Fibroblast of lung (primary cell): ENCODE data around the gene GGT6. TPM values are rescaled to one million over a fixed set of nuclear protein-coding genes. Genes with fewer than 3 reads are reported as not detected.

Source experiments
- DNase-seq, 2 donors: peaks; one replicate each; pipeline versions ENCODE4 v3.0.0 to v3.0.0-alpha.2; 2010; ENCODE audit warnings: low read depth in 2 of 2
- H2AFZ ChIP-seq: 2 replicates; pipeline ENCODE4 v1.5.1; 2012; ENCODE audit warnings: low read length, control low read depth, inconsistent platforms
- H3K27ac ChIP-seq: 2 replicates; pipeline ENCODE4 v1.5.1; 2011; ENCODE audit warnings: low read length, control low read depth; ENCODE audit not compliant: insufficient read depth
- H3K27me3 ChIP-seq: 2 replicates; pipeline ENCODE4 v1.5.1; 2011; ENCODE audit warnings: mild to moderate bottlenecking, low read length; ENCODE audit not compliant: control insufficient read depth, insufficient read depth
- H3K36me3 ChIP-seq: 2 replicates; pipeline ENCODE4 v1.5.1; 2011; ENCODE audit warnings: low read length; ENCODE audit not compliant: control insufficient read depth, insufficient read depth
- H3K4me1 ChIP-seq: 2 replicates; pipeline ENCODE4 v1.5.1; 2011; ENCODE audit warnings: low read length; ENCODE audit not compliant: control insufficient read depth, insufficient read depth; ENCODE audit errors: extremely low read depth
- H3K4me2 ChIP-seq: 2 replicates; pipeline ENCODE4 v1.5.1; 2011; ENCODE audit warnings: low read length, control low read depth; ENCODE audit not compliant: insufficient read depth; ENCODE audit errors: extremely low read depth
- H3K4me3 ChIP-seq, 4 experiments: fragments of 200-600 bp in 1 of 4; sonication (generic) in 1 of 4; replicated peaks in 1 of 4; 2 replicates each; pipeline ENCODE4 v1.5.1; 2011 to 2016; ENCODE audit warnings: low read length in 4 of 4, low read depth in 3 of 4, mild to moderate bottlenecking in 3 of 4, control low read depth in 2 of 4, inconsistent platforms in 1 of 4, mixed read lengths in 1 of 4; ENCODE audit not compliant: insufficient read depth in 1 of 4; ENCODE audit errors: control extremely low read depth in 1 of 4
- H3K79me2 ChIP-seq: 2 replicates; pipeline ENCODE4 v1.5.1; 2012; ENCODE audit warnings: mild to moderate bottlenecking, low read length, inconsistent platforms; ENCODE audit not compliant: control insufficient read depth, insufficient read depth
- H3K9ac ChIP-seq: 2 replicates; pipeline ENCODE4 v1.5.1; 2011; ENCODE audit warnings: mild to moderate bottlenecking, low read length, control low read depth; ENCODE audit not compliant: insufficient read depth
- H3K9me3 ChIP-seq: 2 replicates; pipeline ENCODE4 v1.5.1; 2012; ENCODE audit warnings: low read depth, low read length; ENCODE audit not compliant: control insufficient read depth, insufficient read depth
- H4K20me1 ChIP-seq: 2 replicates; pipeline ENCODE4 v1.5.1; 2011; ENCODE audit warnings: low read length; ENCODE audit not compliant: control insufficient read depth, insufficient read depth; ENCODE audit errors: extremely low read depth
- EZH2 ChIP-seq: IDR thresholded peaks from 2 replicates; pipeline ENCODE4 v1.5.1; 2012; ENCODE audit warnings: low read length, control low read depth, mild to moderate bottlenecking; ENCODE audit errors: missing control alignments
- polyA plus RNA-seq, 2 donors: library from polyadenylated mRNA; depleted of rRNA in 1 of 2; stranded (reverse) in 1 of 2; unstranded in 1 of 2; fragments of >200 nt; gene quantifications; 2 replicates each; pipeline ENCODE4 v1.2.1, GENCODE V29; 2011 to 2012; ENCODE audit warnings: missing spikeins in 1 of 2
- total RNA-seq: library from RNA; depleted of rRNA; stranded (reverse); fragments of >200 nt; gene quantifications from 2 replicates; pipeline ENCODE4 v1.2.1, GENCODE V29; 2014
- TF ChIP-seq, protein P1 (sequence below), 2 donors: IDR thresholded peaks in 1 of 2; conservative IDR thresholded peaks in 1 of 2; 1 replicate in 1 of 2; 2 replicates in 1 of 2; pipeline ENCODE4 v1.5.1; 2011 to 2012; ENCODE audit warnings: low read length in 2 of 2, control low read depth in 1 of 2, inconsistent platforms in 1 of 2, low read depth in 1 of 2, mild to moderate bottlenecking in 1 of 2

Gene GGT6
- total and polyA plus RNA-seq, 2 donors (not counting 1 experiment from before 2014, with no cell fraction given): not detected

DNA sequence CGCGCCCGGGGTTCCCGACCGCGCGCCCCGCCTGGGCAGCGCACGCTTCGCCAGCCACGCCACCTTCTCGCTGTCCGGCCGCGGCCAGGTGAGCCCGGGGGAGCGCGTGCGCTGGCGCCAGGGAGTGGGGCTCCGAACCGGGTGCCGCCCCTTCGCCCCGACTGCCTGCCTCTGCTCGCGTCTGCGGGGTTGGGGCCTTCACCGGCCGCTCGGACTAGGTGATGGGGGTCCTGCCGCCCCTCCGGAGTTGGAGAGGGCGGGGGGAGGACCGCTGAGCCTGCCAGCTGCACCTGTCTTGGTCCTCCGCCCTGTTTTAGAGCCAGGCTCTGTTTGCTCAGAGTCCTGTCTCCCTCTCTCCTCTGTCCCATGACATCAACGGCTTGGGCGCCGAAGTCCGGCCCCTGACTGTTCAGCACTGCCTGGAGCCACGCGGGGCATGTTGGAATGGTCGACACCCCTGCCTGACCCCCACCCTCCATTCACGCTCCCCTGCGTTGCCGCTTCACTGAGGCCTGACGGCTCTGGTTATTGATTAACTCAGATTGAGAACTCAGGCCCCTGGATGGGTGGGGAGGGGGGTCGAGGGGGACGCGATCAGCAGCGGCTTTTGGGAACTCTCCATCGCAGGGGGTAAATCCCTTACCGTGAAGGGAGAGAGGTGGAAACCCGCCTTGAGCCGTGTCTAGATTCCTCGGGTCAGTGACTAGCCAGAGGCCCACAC, 24.7 kb upstream of the GGT6 start:
- Histone ChIP-seq H3K79me2 (no peaks in the 10 kb centered on the region), H3K9me3 (no peaks in the 10 kb centered on the region), H2AFZ (no peak overlapping the region), H3K4me1 (no peaks in the 10 kb centered on the region), H3K36me3 (no peaks in the 10 kb centered on the region), H3K4me3 (peak overlapping the region in 1 of 4 experiments; percentile 34), H3K4me2 (no peak overlapping the region), H3K9ac (no peak overlapping the region), H3K27ac (no peak overlapping the region), H4K20me1 (no peaks in the 10 kb centered on the region), H3K27me3 (peaks cover 28% of the 10 kb centered on the region)
- no peak for TF ChIP-seq EZH2
- TF ChIP-seq, protein P1, sequence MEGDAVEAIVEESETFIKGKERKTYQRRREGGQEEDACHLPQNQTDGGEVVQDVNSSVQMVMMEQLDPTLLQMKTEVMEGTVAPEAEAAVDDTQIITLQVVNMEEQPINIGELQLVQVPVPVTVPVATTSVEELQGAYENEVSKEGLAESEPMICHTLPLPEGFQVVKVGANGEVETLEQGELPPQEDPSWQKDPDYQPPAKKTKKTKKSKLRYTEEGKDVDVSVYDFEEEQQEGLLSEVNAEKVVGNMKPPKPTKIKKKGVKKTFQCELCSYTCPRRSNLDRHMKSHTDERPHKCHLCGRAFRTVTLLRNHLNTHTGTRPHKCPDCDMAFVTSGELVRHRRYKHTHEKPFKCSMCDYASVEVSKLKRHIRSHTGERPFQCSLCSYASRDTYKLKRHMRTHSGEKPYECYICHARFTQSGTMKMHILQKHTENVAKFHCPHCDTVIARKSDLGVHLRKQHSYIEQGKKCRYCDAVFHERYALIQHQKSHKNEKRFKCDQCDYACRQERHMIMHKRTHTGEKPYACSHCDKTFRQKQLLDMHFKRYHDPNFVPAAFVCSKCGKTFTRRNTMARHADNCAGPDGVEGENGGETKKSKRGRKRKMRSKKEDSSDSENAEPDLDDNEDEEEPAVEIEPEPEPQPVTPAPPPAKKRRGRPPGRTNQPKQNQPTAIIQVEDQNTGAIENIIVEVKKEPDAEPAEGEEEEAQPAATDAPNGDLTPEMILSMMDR (conservative IDR thresholded peaks at IDR 0.05 in 1 of 2, IDR thresholded peaks at IDR 0.05 in 1 of 2; ENCODE audit: low read depth in 1 of 2, low read length in 2 of 2): no peak
- DNase-seq: no peak

DNA sequence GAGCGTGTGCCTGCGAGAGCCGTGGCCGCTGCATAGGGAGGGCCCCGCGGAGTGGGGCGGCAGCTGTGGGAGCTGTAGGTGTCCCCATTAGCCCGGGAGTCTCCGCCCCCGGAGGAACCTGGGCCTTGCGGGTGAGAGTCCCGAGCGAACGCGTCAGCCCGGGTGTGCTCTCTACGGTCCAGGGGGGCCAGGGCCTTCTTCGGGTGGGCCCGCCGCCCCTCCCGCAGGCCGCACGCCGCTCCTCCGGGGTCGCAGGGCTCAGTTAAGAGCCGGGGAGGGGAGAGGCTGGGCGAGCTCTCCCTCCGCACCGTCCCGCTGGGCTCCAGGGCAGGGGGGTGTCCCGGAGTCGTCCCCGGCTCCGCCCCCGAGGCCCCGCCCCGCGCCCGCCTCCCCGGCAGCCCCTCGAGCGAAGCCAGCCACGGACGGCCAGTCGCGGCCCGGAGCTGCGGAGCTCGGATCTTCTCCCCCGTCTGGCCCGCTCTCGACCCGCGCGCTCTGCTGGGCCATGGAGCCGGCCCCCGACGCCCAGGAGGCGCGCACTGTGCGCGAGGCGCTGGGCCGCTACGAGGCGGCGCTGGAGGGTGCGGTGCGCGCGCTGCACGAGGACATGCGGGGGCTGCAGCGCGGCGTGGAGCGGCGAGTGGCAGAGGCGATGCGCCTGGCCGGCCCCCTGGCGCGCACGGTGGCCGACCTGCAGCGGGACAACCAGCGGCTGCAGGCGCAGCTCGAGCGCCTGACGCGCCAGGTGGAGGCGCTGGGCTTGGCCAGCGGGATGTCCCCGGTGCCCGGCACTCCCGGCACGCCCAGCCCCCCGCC, 23.9 kb upstream of the GGT6 start, which contains the start of gene SMTNL2:
TSS of gene SMTNL2 (plus strand) at position 429 of the 816 bp plus-strand sequence. CDS start at position 506, 77 bp downstream.
- no peak within 1 kb of the TSS for H2AFZ ChIP-seq
- no peak within 1 kb of the TSS for H3K27ac ChIP-seq
- no peaks in the 10 kb centered on the region for H3K79me2 ChIP-seq
- H3K9me3 ChIP-seq: no peaks in the 10 kb centered on the region
- no peaks in the 10 kb centered on the region for H3K36me3 ChIP-seq
- no peaks in the 10 kb centered on the region for H3K4me1 ChIP-seq
- H3K27me3 ChIP-seq: peaks cover 28% of the 10 kb centered on the region
- TF ChIP-seq EZH2: peak; percentile 11
- TF ChIP-seq, protein P1 (conservative IDR thresholded peaks at IDR 0.05 in 1 of 2, IDR thresholded peaks at IDR 0.05 in 1 of 2; ENCODE audit: low read depth in 1 of 2, low read length in 2 of 2): no peak
- peak within 1 kb of the TSS in 1 of 4 experiments; percentile 42 for H3K4me3 ChIP-seq
- H4K20me1 ChIP-seq: no peaks in the 10 kb centered on the region
- H3K9ac ChIP-seq: no peak within 1 kb of the TSS
- no peak within 1 kb of the TSS for H3K4me2 ChIP-seq
- DNase-seq: no peak

DNA sequence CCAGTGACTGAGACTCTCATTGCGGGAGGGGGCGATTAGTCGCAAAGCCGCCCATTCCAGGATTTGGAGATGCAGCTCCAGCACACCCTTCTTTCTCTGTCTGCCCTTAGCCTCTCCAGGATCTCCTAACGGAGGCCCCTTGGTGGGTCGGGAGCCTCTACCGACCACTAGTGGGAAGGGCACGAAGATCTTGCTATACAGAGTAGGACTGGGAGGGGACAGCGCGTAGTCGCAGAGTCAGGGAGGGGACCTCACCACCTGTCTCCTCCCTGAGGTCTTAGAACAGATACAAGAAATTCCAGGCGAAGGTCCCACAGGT, 23.4 kb upstream of the GGT6 start:
- Histone ChIP-seq H3K27me3 (peaks cover 28% of the 10 kb centered on the region), H2AFZ (no peak overlapping the region)

More for the DNA sequence above, 23.4 kb upstream of the GGT6 start:
- H3K9ac ChIP-seq: no peak overlapping the region
- H3K79me2 ChIP-seq: no peaks in the 10 kb centered on the region
- H3K9me3 ChIP-seq: no peaks in the 10 kb centered on the region
- H4K20me1 ChIP-seq: no peaks in the 10 kb centered on the region
- no peaks in the 10 kb centered on the region for H3K4me1 ChIP-seq
- TF ChIP-seq, protein P1 (conservative IDR thresholded peaks at IDR 0.05 in 1 of 2, IDR thresholded peaks at IDR 0.05 in 1 of 2; ENCODE audit: low read depth in 1 of 2, low read length in 2 of 2): peak; percentile 21 to 51
- TF ChIP-seq EZH2: peak; percentile 93
- no peaks in the 10 kb centered on the region for H3K36me3 ChIP-seq
- H3K27ac ChIP-seq: no peak overlapping the region
- no peak overlapping the region for H3K4me2 ChIP-seq
- peak overlapping the region in 1 of 4 experiments; percentile 42 for H3K4me3 ChIP-seq
- DNase-seq: no peak
